ENCODE results near the gene RBMS2.

RBMS2 gene

DNA sequence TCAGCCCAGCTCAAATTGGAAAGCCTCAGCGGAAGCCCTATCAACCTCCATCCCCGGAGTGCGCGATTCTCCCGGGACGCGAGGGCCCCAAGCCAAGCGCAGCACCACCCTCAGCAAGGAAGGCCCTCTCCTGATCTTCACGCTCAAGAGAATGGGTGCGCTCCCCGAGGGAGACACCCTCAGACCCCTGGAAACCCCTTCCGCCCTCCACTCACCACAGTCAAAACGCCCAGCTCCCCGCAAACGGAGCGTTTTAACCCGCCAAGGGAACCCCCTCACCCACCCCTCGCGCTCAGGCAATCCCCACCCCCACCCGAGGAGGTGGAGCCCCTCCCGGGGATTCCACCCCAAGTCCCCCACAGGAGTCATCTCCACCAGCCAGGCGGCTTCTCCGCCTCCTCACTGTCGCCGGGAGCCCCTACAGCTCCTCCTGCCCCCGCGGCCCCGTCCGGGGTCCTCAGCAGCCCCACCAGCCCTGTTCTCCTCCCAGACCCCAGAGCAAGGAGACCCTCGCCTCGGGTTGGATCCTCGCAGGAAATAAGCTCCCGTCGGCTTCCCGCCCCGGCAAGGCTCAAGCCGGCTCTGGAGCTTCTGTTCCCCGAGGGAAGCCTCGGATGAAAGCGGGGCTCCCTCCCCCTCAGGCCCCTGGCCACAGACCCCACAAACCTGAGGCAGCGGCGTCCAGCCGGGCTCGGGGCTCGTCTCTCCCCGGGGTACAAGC lies 108.0 kb downstream of the RBMS2 start:
- peak; percentile 21 for DNase-seq (ENCODE audit: low spot score)
- no peak for FAIRE-seq

DNA sequence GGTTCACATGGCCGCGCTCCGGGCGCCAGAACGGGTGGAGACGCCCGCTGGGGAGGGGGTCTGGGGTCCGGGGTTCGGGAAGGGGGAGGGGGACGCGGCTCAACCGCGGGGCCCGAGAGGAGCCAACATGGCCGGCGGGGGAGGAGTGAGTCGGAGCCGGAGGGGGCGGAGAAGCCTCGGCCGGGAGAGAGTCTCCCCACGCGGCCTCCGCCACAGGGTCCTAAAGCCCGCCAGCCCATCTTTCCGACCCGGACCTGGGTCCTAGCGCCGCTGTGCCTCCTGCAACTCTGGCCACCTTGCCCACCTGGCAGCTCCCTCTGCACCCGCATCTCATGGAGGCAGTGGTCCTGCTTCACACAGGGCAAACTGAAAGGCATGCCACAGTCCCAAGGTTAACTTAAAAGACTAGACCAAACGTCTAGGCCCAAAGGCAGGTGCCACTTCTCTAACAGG lies 108.6 kb downstream of the RBMS2 start, which contains the start of gene BAZ2A:
TSS of gene BAZ2A (minus strand) at position 147 of the 453 bp plus-strand sequence. CDS start 12,796 bp downstream, outside the sequence.
- FAIRE-seq (no peak), DNase-seq (ENCODE audit: low spot score) (peak; percentile 93)

DNA sequence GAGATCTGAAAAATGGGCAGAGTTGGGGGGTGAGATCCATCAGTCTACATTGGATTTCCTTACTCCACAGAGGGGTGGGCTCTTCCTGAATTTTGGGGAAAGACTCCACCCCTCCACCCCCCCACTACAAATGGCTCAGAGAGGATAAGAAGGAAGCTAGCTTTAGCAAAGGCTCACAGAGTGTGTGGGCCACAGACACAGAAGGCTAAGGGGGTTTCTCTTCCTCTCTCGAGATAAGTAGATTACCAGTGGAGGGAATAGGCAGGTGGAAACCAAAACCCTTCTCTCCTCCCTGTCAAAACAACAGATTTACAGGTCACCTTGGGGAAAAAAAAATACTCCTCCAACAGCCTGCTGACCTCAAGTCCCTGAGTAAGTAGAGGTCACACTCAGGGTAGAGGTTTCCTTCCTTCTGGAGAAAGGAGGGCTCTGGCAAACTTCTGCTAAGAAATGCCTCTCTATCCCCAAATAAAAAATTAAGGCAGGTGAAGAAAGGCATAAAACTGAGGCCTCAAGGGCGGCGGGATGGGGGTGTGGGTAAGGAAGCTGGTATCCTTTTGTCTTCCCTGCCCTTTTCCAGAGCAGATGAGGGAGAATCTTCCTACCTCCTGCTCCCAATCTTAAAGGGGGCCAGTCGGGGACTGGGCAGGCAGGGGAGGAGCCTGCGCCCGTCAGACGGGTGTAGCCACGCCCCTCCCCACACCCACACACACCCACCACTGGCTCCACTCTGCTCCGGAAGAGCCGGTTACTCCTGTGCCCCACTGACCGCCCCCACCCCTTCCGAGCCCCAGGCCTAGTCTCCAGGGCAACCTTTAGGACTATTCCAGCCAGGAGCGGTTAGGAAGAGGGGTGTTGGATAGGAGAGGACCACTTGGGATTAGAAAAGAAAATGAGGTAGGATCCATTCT lies 110.4 kb downstream of the RBMS2 start:
- FAIRE-seq (no peak), DNase-seq (ENCODE audit: low spot score) (peak; percentile 64)

DNA sequence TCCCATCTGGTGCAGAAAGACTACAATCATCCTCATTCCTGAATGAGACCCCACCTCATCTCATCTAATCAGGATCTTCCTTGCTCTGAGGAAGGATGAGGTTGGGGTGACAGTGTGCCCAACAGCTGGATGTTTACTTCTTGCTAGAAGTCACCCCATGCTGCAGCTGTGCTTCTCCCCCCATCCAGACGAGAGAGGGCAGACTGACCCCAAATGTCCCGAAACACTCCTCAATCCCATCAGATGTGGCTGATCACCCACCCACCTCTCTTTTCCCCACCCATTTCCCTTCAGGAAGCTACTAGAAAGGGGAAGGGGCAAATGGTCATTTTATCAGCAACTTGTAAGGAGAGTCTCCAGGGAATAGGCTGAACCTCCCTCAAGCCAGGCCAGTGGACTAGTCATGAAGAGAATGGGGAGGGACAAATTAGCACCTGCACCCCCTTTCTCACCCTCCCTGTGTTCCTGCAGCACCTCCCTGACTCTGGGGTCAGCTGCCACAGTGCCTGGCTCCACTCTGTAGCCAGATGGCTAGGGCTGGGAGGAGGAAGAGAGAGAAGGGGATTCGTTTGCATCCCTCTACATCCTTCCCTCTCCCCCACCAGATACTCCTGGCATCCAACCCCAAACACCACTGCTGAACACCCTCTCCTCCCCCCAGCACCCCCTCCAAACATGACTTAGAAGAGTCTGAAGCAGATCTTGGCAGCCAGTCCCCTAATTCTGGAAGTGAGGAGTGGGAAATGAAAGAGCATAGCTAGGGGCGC lies 111.3 kb downstream of the RBMS2 start:
- FAIRE-seq = no peak

DNA sequence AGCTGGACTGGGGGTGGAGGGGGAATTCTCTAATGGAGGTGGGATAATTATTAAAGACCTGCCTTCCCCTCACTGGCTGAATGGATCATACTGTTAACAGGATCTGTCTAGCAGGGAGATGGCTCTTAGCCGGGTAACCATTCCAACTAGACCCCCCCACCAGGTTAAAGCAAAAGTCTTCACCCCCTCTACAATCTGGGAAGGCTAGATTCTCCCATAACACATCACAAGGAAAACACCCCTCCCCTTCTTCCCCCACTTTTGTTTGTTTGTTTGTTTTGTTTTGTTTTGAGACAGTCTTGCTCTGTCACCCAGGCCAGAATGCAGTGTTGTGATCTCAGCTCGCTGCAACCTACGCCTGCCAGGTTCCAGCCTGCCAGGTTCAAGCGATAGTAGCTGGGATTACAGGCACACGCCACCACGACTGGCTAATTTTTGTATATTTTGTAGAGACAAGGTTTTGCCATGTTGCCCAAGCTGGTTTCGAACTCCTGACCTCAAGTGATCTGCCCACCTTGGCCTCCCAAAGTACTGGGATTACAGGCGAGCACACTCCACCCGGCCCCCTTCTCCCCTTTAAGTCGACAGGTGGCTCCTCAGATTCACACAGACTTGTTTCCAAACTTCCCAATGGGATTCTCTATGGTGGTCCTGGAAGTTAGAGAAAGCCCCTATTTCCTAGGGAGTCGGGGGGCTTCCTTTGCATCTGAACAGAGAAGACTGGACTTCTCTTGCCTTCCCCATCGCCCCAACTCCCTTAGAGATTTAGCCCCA lies 112.0 kb downstream of the RBMS2 start:
- FAIRE-seq = no peak
- DNase-seq (ENCODE audit: low spot score) = no peak

More for the DNA sequence above, 111.3 kb downstream of the RBMS2 start:
- no peak for DNase-seq (ENCODE audit: low spot score)

DNA sequence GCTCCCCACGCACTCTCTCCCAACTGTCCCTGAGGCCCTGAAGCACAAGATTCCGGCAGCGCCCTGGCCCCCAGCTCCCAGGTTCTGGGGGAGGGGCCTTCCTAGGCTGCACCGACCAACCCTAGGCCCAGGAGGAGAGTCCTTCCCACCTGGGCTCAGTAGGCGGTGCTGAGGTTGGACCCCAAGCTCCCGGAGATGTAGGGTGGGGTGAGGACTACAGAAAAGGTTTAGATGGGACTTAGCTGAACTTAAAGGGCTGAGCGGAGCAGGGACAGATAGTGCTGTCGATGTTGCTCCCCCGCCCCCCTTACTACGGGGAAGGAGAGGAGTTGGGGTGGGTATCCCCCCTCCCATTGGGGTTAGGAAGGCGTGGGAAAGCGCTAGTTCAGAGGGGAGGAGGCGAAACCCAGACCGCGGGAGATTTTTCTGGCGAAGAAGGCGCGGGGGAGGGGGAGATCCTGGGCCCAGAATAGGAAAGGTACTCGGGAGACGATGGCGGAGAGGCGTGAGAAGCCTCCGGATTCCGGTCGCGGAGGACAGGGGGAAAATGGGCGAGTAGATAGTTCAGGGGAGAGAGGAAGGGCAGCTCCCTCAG lies 112.7 kb downstream of the RBMS2 start:
- DNase-seq (ENCODE audit: low spot score) (peak; percentile 66), FAIRE-seq (no peak)

DNA sequence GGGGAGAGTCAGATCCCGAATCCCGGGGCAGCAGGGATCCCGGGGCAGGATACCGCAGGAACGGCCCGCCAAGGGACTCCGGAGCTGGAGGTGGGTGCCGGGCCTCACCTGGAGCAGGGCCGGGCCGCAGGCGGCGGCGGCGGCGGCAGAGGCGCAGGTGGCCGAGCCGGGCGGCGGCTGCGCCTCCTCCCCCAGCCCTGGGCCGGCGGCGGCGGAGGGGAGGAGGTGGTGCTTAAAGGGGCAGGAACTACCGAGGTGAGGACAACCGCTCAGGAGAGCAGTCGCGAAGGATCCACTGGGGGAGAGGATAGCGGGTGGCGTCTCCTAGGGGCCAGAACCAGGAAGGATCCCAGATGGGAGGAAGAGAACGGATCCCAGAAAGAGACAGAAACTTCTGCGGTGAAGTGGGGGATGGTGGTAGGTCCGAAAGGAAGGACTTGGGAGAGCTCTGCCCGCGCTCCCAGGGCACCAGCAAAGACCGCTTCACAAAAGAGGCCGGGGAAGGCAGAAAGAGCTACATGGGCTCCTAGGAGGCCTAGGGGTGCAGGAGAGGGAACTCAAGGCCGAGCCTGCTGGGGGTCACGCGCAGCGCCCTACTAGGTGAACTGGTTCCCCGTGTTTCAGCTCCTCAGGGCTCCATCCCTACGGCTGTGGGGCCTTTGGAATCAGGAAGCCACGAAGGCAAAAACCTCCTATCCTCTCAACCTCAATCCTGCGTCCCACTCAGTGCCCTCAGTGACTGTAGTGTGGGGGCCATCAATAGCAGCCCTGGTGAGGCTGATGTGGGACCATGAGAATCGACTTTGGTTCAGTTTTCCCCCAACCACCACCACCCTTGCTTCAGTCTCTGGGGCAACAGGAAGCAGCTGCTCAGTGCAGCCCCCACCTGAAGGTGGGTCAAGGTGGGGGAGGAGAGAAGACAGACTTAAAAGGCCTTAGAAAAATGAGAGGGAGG lies 113.5 kb downstream of the RBMS2 start:
- peak; percentile 90 for DNase-seq (ENCODE audit: low spot score)

DNA sequence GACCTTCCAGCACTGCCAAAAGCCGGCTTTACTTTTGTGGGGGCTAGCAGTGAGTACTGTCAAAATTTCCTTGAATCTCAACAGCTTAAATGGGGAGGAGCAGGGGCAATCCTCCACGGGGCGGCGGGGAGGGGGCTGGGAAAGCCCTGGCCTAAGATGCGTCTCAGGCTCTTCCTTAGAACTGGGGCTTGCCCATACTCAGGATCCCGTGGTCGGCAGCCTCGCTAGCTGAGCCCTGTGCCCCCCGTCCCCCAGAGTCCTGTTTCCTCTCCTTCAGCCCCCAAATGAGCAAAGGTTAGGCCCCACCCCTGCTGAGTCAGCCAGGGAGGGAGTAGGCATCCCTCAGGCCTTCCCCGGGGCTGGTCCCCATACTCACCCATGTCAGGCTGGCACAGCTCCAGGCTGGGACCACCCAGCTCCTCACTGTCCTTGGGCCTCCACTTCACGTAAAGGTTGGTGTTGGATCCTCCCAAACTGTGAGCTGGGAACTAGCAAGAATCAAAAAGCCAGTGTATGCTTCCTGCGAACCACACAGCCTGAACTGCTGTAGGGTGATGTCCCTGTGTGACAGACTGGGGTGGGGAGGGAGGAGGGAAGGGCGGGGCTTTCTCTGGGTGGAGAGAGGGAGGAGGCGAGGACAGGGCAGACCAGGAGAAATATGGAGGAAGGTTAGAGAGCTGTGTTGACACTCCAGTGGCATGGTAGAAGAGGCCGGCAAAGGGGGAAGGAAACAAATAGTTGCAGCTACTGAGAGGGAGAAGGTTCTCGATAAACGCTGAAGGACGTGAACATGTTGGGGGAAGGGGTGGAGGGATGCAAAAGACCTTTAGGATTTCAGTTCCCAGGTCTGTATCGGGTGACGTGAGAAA lies 114.4 kb downstream of the RBMS2 start:
- DNase-seq (ENCODE audit: low spot score) (peak; percentile 88), FAIRE-seq (peak; percentile 35)

More for the DNA sequence above, 113.5 kb downstream of the RBMS2 start:
- FAIRE-seq = no peak

DNA sequence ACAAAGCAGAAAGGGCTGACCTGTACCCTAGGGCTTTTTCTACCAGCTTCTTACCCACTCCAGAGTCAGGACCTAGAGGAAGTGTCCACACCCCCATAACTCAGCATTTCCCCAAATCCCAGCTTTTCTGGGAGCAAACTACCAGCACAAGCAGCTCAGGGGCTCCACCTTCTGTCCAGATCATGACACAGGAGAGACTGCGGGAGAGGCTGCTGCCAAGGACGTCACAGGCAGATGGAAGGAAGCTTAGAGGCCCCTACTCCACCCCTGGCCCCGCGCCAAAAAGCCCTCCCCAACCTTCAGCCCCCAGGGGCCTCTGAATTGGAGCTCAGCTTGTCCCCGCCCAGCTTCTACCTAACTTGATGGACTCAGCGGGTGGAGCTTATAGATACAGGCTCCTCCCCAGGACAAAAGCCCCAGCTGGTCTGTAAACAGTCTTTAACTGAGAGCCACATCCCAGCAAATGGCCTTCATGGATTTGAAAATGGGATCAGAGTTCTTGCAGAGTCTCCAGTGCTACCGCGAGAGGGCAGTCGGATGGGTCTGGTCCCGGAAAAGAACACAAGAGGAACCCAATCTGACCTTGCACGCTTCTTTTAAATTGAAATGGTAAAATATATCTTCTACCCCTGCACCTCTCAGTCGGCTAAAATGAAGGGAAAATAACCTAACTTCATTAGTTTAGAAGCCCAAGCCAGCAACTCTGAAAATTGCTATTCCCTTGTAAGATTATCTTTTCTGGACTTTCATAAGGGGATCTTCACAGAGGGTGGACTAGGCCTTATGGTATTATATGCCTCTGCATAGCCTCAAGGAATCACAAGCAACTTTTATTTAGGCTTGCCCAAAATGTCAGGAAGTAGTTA lies 115.3 kb downstream of the RBMS2 start:
- FAIRE-seq = no peak
- DNase-seq (ENCODE audit: low spot score) = peak; percentile 95

DNA sequence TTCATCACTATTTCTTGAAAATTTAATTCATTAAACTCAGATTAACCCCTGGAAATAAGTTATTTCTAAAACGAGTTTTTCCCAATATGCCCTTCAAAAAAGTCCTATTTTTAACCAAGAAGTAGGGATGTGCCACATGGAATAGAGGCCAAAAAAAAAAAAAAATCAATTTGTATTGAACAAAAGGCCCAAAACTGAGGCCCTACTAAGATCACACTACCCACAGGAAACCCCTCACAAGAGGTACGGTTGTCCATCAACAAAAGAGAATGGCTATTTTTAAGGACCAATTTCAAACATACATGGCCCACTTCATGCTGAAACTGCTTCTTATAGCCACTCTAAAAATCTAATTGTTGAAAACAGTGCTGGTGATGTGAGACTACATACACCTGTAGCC lies 116.0 kb downstream of the RBMS2 start:
- DNase-seq (ENCODE audit: low spot score) (no peak), FAIRE-seq (no peak)

DNA sequence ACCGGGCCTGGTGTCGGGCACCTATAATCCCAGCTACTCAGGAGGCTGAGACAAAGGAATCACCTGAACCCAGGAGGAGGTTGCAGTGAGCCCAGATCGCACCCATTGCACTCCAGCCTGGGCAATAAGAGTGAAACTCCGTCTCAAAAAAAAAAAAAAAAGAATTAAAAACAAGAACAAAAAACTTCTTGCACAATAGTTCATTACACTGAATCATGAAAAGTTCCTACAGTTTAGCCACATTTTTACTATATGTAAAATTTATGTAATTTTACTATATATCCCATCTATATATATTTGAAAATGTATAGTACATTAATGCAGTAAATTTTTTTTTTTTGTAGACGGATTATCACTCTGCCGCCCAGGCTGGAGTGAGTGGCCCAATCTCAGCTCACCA lies 119.6 kb downstream of the RBMS2 start:
- FAIRE-seq = no peak

DNA sequence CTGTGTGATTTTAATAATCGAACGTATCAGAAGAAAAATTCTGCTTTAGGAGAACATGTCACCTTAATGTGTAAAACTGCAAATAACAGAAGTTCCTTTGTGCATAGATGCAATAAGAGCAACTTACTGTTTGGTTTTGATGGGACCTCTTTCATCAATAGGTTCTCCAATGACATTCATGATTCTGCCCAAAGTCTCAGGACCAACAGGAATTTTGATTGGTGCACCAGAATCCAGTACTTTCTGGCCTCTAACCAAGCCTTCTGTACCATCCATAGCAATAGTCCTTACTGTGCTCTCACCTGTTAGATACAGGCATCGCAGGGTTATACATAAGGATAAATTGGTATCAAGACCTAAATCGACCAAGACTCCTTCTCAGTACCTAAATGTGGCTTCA lies 123.0 kb downstream of the RBMS2 start:
- no peak for FAIRE-seq
- no peak for DNase-seq (ENCODE audit: low spot score)

More for the DNA sequence above, 119.6 kb downstream of the RBMS2 start:
- no peak for DNase-seq (ENCODE audit: low spot score)

DNA sequence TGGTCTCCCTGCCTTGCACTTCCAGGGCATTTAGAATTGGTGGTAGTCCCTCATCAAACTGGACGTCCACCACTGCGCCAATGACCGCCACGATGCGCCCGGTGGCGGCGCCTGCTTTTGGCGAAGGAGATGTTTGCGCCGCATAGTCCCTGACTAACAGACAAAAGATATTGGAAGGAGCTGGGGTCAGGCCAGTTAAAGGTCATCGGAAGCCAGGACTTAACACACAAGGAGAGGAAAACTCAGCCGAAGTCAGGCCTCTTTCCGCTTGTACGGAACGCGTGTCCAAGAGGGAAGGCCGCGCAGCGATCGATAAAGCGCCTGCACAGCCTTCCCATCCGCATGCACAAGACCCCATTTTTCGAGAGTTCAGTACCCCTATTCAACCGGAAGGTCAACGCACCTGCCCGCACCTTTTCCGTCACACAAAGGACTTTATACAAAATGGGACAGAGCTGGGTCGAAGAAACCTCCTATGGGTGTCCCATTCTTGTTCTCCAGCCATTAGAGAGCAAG lies 123.6 kb downstream of the RBMS2 start:
- no peak for FAIRE-seq
- DNase-seq (ENCODE audit: low spot score) = no peak
